ENCODE measurements around the gene TAF3.

TAF3 gene

DNA sequence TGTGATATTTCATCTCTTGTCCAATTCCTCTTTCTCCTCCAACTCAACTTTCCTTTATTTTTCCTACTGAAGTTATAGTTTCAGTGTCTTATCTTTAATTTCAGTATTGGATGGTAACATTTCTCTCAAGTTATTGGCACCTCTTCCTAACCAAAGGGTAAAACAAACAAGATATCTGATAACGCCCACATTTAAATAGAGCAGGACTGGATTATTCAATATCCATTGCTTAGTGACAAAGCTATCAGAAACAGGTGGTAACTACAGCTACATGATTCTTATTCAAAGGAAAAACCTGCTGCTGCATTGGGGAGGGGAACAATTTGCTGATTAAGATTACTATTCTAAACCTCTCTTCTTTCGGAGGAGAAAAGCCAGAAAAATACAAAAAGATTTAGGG, 87.8 kb downstream of the TAF3 start:
- DNase-seq (ENCODE audit: insufficient read length, low spot score), result no peak
- no peak for FAIRE-seq
- no peak for TF ChIP-seq CTCF (IDR thresholded peaks at IDR 0.05; ENCODE audit: insufficient read depth, missing control alignments)

- DNase-seq (ENCODE audit: insufficient read length, low spot score) (no peak), FAIRE-seq (no peak)
- no peak for TF ChIP-seq CTCF (IDR thresholded peaks at IDR 0.05; ENCODE audit: insufficient read depth, missing control alignments)
These were observed 90.4 kb downstream of the TAF3 start for GRCh38 chr10:7908541-7909210.

DNA sequence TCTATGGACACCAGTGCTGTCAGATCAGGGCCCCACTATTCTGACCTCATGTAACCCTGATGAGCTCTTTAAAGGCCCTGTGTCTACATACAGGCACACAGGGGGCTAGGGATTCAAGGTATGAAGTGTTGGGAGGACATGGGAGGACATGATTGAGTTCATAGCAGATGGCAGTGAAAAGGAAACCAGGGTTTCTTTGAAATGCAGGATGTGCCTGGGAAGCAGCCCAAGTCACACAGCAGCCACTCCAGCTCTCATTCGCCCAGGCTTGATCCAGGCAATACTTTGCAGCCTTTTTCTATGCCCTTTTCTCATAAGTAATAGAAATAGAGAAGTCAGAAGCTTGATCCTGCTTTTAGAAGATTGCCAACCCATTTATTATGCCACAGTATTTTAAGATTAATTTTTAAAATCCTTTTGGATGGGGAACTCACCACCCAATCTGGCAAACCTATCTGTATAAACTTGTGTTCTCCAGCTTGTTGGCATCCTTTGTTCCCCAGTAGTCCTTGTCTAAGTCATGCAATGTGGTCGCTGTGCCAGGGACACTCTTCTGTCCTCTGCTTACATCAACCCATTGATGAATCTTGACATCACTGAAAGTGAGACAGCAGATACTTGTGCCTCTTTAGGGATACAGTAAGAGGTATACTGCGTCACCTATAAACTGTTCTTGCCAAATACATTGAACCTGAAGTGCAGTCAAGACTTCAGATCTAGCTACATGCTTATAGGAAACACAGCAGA, 95.0 kb downstream of the TAF3 start:
- TF ChIP-seq CTCF (IDR thresholded peaks at IDR 0.05; ENCODE audit: insufficient read depth, missing control alignments), result no peak
- DNase-seq (ENCODE audit: insufficient read length, low spot score) (no peak), FAIRE-seq (no peak)

DNA sequence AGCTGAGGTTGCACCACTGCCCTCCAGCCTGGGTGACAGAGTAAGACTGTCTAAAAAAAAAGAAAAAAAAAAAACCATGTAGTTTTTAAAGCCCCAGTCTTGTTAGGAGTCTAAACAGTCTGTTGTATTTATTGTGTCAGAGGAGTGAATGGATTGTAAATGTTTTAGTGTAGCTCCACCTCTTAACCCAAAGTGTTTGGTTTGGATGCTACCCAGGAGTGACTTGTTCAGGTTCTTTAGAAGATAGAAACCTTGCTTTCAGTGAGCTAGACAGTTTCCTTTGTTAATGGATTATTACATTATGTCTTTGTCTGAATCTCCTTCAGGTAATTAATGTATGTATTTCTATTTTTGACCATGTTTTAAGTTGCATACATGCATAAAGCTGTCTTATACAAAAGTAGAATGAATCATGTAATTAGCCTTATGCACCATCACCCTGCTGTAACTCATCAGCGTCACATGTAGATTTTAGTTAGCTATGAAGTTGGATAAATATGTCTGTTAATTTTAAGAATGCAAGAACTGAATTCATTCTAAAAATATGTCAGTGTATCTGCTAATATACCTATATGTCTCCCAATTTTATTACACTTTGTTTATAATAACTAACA, 97.7 kb downstream of the TAF3 start:
- FAIRE-seq (no peak), DNase-seq (ENCODE audit: insufficient read length, low spot score) (no peak)
- no peak for TF ChIP-seq CTCF (IDR thresholded peaks at IDR 0.05; ENCODE audit: insufficient read depth, missing control alignments)

DNA sequence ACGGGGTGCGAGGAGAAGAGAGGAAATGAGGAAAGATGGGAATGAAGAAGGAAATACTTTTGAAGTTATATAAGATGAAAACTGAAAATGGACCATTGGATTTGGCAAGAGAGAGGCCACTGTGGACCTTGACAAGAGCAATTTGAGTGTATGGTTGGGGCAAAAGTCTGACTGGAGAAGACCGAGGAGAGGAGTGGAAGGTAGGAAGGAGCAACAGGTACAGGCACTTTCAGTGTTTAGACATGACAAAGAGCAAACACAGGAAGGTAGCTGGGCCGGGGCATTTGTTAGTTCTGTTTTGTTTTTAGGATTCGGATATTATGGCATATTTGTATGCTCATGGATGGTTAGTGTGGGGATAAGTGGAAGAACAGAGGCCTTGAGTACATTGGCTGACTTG, 99.4 kb downstream of the TAF3 start:
- DNase-seq (ENCODE audit: insufficient read length, low spot score), result no peak
- FAIRE-seq, result no peak
- no peak for TF ChIP-seq CTCF (IDR thresholded peaks at IDR 0.05; ENCODE audit: insufficient read depth, missing control alignments)

GRCh38 chr10:7922707-7923106, 104.4 kb downstream of the TAF3 start:
- FAIRE-seq (no peak), DNase-seq (ENCODE audit: insufficient read length, low spot score) (no peak)
- no peak for TF ChIP-seq CTCF (IDR thresholded peaks at IDR 0.05; ENCODE audit: insufficient read depth, missing control alignments)

GRCh38 chr10:7928536-7928935, 110.2 kb downstream of the TAF3 start:
- DNase-seq (ENCODE audit: insufficient read length, low spot score) (no peak), FAIRE-seq (no peak)
- no peak for TF ChIP-seq CTCF (IDR thresholded peaks at IDR 0.05; ENCODE audit: insufficient read depth, missing control alignments)

Measured in D721Med (cell line).